PC-3 (cell line): ENCODE measurements around the gene DTWD2. TPM values are rescaled to one million over a fixed set of nuclear protein-coding genes. Genes with fewer than 3 reads are reported as not detected.

Source experiments
- ATAC-seq: fragments of 200-7000 bp; cut with Tn5 transposase; 2 replicates; pipeline ENCODE4 v1.9.1; 2020; ENCODE audit warnings: mild to moderate bottlenecking, moderate library complexity
- BruUV-seq: library from RNA; stranded (reverse); fragments of 400-500 nt; replicated peaks from 2 replicates; lab custom pipeline; 2021; lab: Mats Ljungman, UMichigan
- CTCF ChIA-PET: fragments of 300-600 bp; sonication (Branson Sonifier 250); formaldehyde crosslinking; loops from one replicate; lab custom pipeline; 2022; ENCODE audit warnings: antibody characterized with exemption; lab: Charles Lee
- POLR2A ChIA-PET: fragments of 300-600 bp; sonication (Branson Sonifier 250); formaldehyde crosslinking; loops from one replicate; lab custom pipeline; 2022; ENCODE audit warnings: antibody characterized with exemption; ENCODE audit not compliant: unreplicated experiment; lab: Charles Lee
- DNase-seq: peaks from one replicate; pipeline ENCODE4 v3.0.0-alpha.2; 2015
- H2AFZ ChIP-seq: fragments of 300-600 bp; sonication (generic); 2 replicates; pipeline ENCODE4 v1.6.0; 2016; ENCODE audit warnings: antibody characterized with exemption, low read length
- H3F3A ChIP-seq: fragments of 300-600 bp; sonication (generic); one replicate; pipeline ENCODE4 v1.6.0; 2017; ENCODE audit warnings: antibody characterized with exemption, low read length, control low read depth, mild to moderate bottlenecking; ENCODE audit not compliant: unreplicated experiment
- H3K27ac ChIP-seq: fragments of 300-600 bp; sonication (generic); 2 replicates; pipeline ENCODE4 v1.5.1; 2016; ENCODE audit warnings: mild to moderate bottlenecking, low read length
- H3K27me3 ChIP-seq: fragments of 300-600 bp; sonication (generic); 2 replicates; pipeline ENCODE4 v1.6.1; 2016; ENCODE audit warnings: low read length, mixed read lengths
- H3K36me3 ChIP-seq: fragments of 300-600 bp; sonication (generic); 2 replicates; pipeline ENCODE4 v1.6.1; 2016; ENCODE audit warnings: low read depth, mixed run types, low read length, mixed read lengths
- H3K4me1 ChIP-seq: fragments of 300-600 bp; sonication (generic); 2 replicates; pipeline ENCODE4 v1.5.1; 2016; ENCODE audit warnings: low read length; ENCODE audit not compliant: insufficient read depth
- H3K4me2 ChIP-seq: fragments of 300-600 bp; sonication (generic); 2 replicates; pipeline ENCODE4 v1.6.0; 2016; ENCODE audit warnings: low read length
- H3K4me3 ChIP-seq: fragments of 300-600 bp; sonication (generic); 2 replicates; pipeline ENCODE4 v1.5.1; 2016; ENCODE audit warnings: mild to moderate bottlenecking, low read length, mixed read lengths
- H3K79me2 ChIP-seq: fragments of 300-600 bp; sonication (generic); 2 replicates; pipeline ENCODE4 v1.6.1; 2017; ENCODE audit warnings: low read length, mixed read lengths
- H3K9ac ChIP-seq: fragments of 300-600 bp; sonication (generic); 2 replicates; pipeline ENCODE4 v1.6.0; 2016; ENCODE audit warnings: mild to moderate bottlenecking, low read length
- H3K9me2 ChIP-seq: fragments of 300-600 bp; sonication (generic); replicated peaks from 2 replicates; pipeline ENCODE4 v1.6.1; 2016; ENCODE audit warnings: mixed run types, low read length, mixed read lengths
- H3K9me3 ChIP-seq: fragments of 300-600 bp; sonication (generic); 2 replicates; pipeline ENCODE4 v1.6.1; 2016; ENCODE audit warnings: low read length, mixed read lengths
- H4K20me1 ChIP-seq: fragments of 300-600 bp; sonication (generic); 2 replicates; pipeline ENCODE4 v1.6.1; 2016; ENCODE audit warnings: low read length, mixed read lengths
- CTCF ChIP-seq: fragments of 300-600 bp; sonication (generic); conservative IDR thresholded peaks from 2 replicates; pipeline ENCODE4 v1.5.1; 2017; ENCODE audit warnings: antibody characterized with exemption, low read depth, mild to moderate bottlenecking, low read length
- EZH2 ChIP-seq: fragments of 300-600 bp; sonication (generic); IDR thresholded peaks from one replicate; pipeline ENCODE4 v1.6.1; 2017; ENCODE audit warnings: antibody characterized with exemption, mild to moderate bottlenecking, low read length; ENCODE audit not compliant: unreplicated experiment
- EZH2phosphoT487 ChIP-seq: fragments of 300-600 bp; sonication (generic); IDR thresholded peaks from 2 replicates; pipeline ENCODE4 v1.6.1; 2018; ENCODE audit warnings: mild to moderate bottlenecking, antibody characterized with exemption, low read length, borderline replicate concordance
- intact Hi-C: fragments of 100-400 bp; cut with micrococcal nuclease; formaldehyde crosslinking; loops from 2 replicates; pipeline ENCODE4 v1.9.0; 2023
- total RNA-seq: library from RNA; depleted of rRNA; stranded (reverse); fragments of >200 nt; gene quantifications from 2 replicates; pipeline ENCODE4 v1.2.3, GENCODE V29; 2014

DTWD2 gene
- total RNA-seq, 1 experiment from 2014 or later, result 16.5 TPM

GRCh38 chr5:118825226-118825625 lies 163.1 kb downstream of the DTWD2 start:
- intact Hi-C loops, result no loop called here
- no peak overlapping the region for H2AFZ ChIP-seq

DNA sequence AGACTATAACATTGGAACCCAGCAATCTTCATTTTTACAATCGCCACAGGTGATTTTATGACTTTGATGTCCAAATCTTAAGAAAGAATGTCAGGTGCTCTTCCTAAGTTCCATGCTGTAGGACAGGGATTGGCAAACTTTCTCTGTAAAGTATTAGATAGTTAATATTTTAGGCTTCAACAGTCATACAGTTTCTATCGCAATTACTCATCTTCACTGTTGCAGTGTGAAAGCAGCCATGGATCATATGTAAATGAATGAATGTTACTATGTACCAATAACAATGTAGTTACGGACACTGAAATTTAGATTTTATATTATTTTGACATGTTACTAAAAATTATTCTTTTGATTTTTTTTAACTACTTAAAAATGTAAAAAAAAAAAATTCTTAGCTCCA lies 169.7 kb downstream of the DTWD2 start:
- no peaks in the 10 kb centered on the region for H3F3A ChIP-seq
- no peaks in the 10 kb centered on the region for H3K27me3 ChIP-seq
- no peak for DNase-seq
- intact Hi-C loops, result no loop called here
- no peak overlapping the region for H3K4me2 ChIP-seq
- H3K4me1 ChIP-seq, result no peaks in the 10 kb centered on the region
- no peaks in the 10 kb centered on the region for H4K20me1 ChIP-seq
- H3K9ac ChIP-seq, result no peak overlapping the region
- ChIA-PET CTCF (no interaction called here), POLR2A (no interaction called here)
- no peaks in the 10 kb centered on the region for H3K36me3 ChIP-seq
- TF ChIP-seq EZH2phosphoT487 (no peak), EZH2 (no peak), CTCF (no peak)
- H2AFZ ChIP-seq, result no peak overlapping the region
- H3K79me2 ChIP-seq, result no peaks in the 10 kb centered on the region
- H3K4me3 ChIP-seq, result no peak overlapping the region
- H3K9me2 ChIP-seq, result no peaks in the 10 kb centered on the region
- no TSS peak for BruUV-seq
- no peak overlapping the region for H3K27ac ChIP-seq
- ATAC-seq, result no peak
- H3K9me3 ChIP-seq, result no peaks in the 10 kb centered on the region

More at GRCh38 chr5:118825226-118825625, 163.1 kb downstream of the DTWD2 start:
- Histone ChIP-seq H3K9me2 (no peaks in the 10 kb centered on the region), H3K36me3 (no peaks in the 10 kb centered on the region), H3K79me2 (no peaks in the 10 kb centered on the region), H3K4me1 (no peaks in the 10 kb centered on the region), H3K9me3 (no peaks in the 10 kb centered on the region), H3K27ac (no peak overlapping the region), H3K27me3 (no peaks in the 10 kb centered on the region), H3K9ac (no peak overlapping the region), H4K20me1 (no peaks in the 10 kb centered on the region), H3K4me2 (no peak overlapping the region), H3K4me3 (no peak overlapping the region), H3F3A (no peaks in the 10 kb centered on the region)
- TF ChIP-seq EZH2phosphoT487 (no peak), EZH2 (no peak), CTCF (no peak)
- DNase-seq (no peak), ATAC-seq (no peak)
- CTCF ChIA-PET, result no interaction called here
- POLR2A ChIA-PET, result no interaction called here
- no TSS peak for BruUV-seq

DNA sequence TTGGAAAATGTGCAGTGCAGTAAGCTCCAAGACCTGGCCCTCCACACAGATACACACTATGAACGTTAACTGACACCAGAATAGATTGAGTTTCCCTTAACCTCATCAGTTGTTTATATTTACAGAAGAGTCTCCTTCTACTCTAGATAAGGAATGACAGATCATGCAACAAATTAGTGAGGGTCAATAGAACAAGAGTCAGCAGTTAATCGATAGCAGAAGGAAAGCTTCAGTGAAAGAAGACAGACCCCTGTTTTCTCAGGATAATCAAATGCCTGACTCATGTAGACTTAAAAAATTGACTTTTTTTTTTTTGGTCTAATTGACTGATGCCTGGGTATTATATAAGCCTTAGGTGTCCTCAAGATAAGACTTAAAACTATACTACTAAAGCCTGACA lies 179.9 kb downstream of the DTWD2 start:
- no peaks in the 10 kb centered on the region for H3K9me3 ChIP-seq
- H3K4me2 ChIP-seq, result no peak overlapping the region
- H3K27me3 ChIP-seq, result no peaks in the 10 kb centered on the region
- DNase-seq (no peak), ATAC-seq (no peak)
- H2AFZ ChIP-seq, result no peak overlapping the region
- ChIA-PET POLR2A (no interaction called here), CTCF (no interaction called here)
- no TSS peak for BruUV-seq
- H3F3A ChIP-seq, result no peaks in the 10 kb centered on the region
- TF ChIP-seq CTCF (no peak), EZH2 (no peak), EZH2phosphoT487 (no peak)
- no peak overlapping the region for H3K9ac ChIP-seq
- H3K79me2 ChIP-seq, result no peaks in the 10 kb centered on the region
- intact Hi-C loops, result no loop called here
- H3K9me2 ChIP-seq, result no peaks in the 10 kb centered on the region
- no peaks in the 10 kb centered on the region for H4K20me1 ChIP-seq
- no peaks in the 10 kb centered on the region for H3K36me3 ChIP-seq
- no peak overlapping the region for H3K27ac ChIP-seq
- H3K4me1 ChIP-seq, result no peaks in the 10 kb centered on the region
- H3K4me3 ChIP-seq, result no peak overlapping the region
